Endothelial cell of umbilical vein (primary cell): Measurements from ENCODE around the gene PKDCC.

ENCODE experiments used
- CTCF ChIP-seq, 2 donors: IDR thresholded peaks; 1 replicate in 1 of 2; 2 replicates in 1 of 2; pipeline ENCODE4 v1.5.1; 2011; ENCODE audit warnings: low read length in 2 of 2, mild to moderate bottlenecking in 2 of 2, moderate library complexity in 2 of 2, control low read depth in 1 of 2, inconsistent platforms in 1 of 2, low read depth in 1 of 2; ENCODE audit not compliant: insufficient read depth in 1 of 2; ENCODE audit errors: extremely low read depth in 1 of 2
- EZH2 ChIP-seq: IDR thresholded peaks from 2 replicates; pipeline ENCODE4 v1.6.1; 2012; ENCODE audit warnings: borderline replicate concordance, low read depth, mild to moderate bottlenecking, moderate library complexity, low read length, inconsistent platforms; ENCODE audit not compliant: severe bottlenecking
- FOS ChIP-seq: IDR thresholded peaks from 2 replicates; pipeline ENCODE4 v1.6.1; 2011; ENCODE audit warnings: mild to moderate bottlenecking, low read length, moderate library complexity, borderline replicate concordance; ENCODE audit not compliant: insufficient read depth
- GATA2 ChIP-seq: IDR thresholded peaks from 2 replicates; pipeline ENCODE4 v1.7.0; 2011; ENCODE audit warnings: low read depth, mild to moderate bottlenecking, moderate library complexity, mixed read lengths, low read length; ENCODE audit not compliant: insufficient read length, insufficient read depth
- JUN ChIP-seq: IDR thresholded peaks from 2 replicates; pipeline ENCODE4 v1.6.1; 2011; ENCODE audit warnings: borderline replicate concordance, low read depth; ENCODE audit not compliant: insufficient read length, insufficient read depth
- MAX ChIP-seq: IDR thresholded peaks from 2 replicates; pipeline ENCODE4 v1.6.1; 2011; ENCODE audit not compliant: insufficient read depth, insufficient read length
- MYC ChIP-seq: IDR thresholded peaks from one replicate; pipeline ENCODE4 v1.6.1; 2011; ENCODE audit warnings: mild to moderate bottlenecking, low read depth, low read length
- POLR2A ChIP-seq: IDR thresholded peaks from 2 replicates; pipeline ENCODE4 v1.6.1; 2012; ENCODE audit warnings: low read depth, mild to moderate bottlenecking, control low read depth, low read length
- POLR2AphosphoS5 ChIP-seq: IDR thresholded peaks from 2 replicates; pipeline ENCODE4 v1.6.1; 2012; ENCODE audit warnings: low read depth, mild to moderate bottlenecking, control low read depth, low read length, moderate library complexity; ENCODE audit not compliant: insufficient read depth

- TF ChIP-seq MAX: no peak
- no peak for TF ChIP-seq CTCF (IDR thresholded peaks at IDR 0.05; ENCODE audit: extremely low read depth in 1 of 2, insufficient read depth in 1 of 2, low read depth in 1 of 2, low read length in 2 of 2)
- no peak for TF ChIP-seq POLR2A
- no peak for TF ChIP-seq EZH2
- TF ChIP-seq MYC: no peak
- no peak for TF ChIP-seq POLR2AphosphoS5
- TF ChIP-seq FOS: no peak
- TF ChIP-seq GATA2: no peak
- TF ChIP-seq JUN: no peak
Measured at GRCh38 chr2:42001711-42002201, 46.1 kb upstream of the PKDCC start.
